Smooth muscle cell (in vitro differentiated cells): ENCODE data around the gene ZNF19. TPM values are rescaled to one million over a fixed set of nuclear protein-coding genes. Genes with fewer than 3 reads are reported as not detected.

Experiments used
- DNase-seq: peaks from one replicate; lab custom pipeline; 2025; ENCODE audit not compliant: unreplicated experiment; lab: John Stamatoyannopoulos, UW
- H2AFZ ChIP-seq: fragments of 200-600 bp; sonication (generic); 2 replicates; pipeline ENCODE4 v1.6.0; 2016; ENCODE audit warnings: antibody characterized with exemption, low read depth, mild to moderate bottlenecking
- H3F3A ChIP-seq: fragments of 200-600 bp; sonication (generic); 2 replicates; pipeline ENCODE4 v1.6.0; 2017; ENCODE audit warnings: antibody characterized with exemption, low read depth
- H3K27ac ChIP-seq: fragments of 200-600 bp; sonication (generic); 2 replicates; pipeline ENCODE4 v1.5.1; 2016; ENCODE audit warnings: low read depth, mild to moderate bottlenecking
- H3K27me3 ChIP-seq: fragments of 200-600 bp; sonication (generic); 2 replicates; pipeline ENCODE4 v1.6.1; 2016; ENCODE audit warnings: low read depth, mild to moderate bottlenecking
- H3K36me3 ChIP-seq: fragments of 200-600 bp; sonication (generic); 2 replicates; pipeline ENCODE4 v1.5.1; 2016; ENCODE audit warnings: low read depth
- H3K4me1 ChIP-seq: fragments of 200-600 bp; sonication (generic); 2 replicates; pipeline ENCODE4 v1.5.1; 2016; ENCODE audit warnings: low read depth
- H3K4me2 ChIP-seq: fragments of 200-600 bp; sonication (generic); 2 replicates; pipeline ENCODE4 v1.6.0; 2016; ENCODE audit warnings: mild to moderate bottlenecking
- H3K4me3 ChIP-seq: fragments of 200-600 bp; sonication (generic); 2 replicates; pipeline ENCODE4 v1.5.1; 2016; ENCODE audit warnings: mild to moderate bottlenecking
- H3K79me2 ChIP-seq: fragments of 200-600 bp; sonication (generic); 2 replicates; pipeline ENCODE4 v1.6.0; 2016; ENCODE audit warnings: low read depth, mild to moderate bottlenecking
- H3K9ac ChIP-seq: fragments of 200-600 bp; sonication (generic); 2 replicates; pipeline ENCODE4 v1.6.0; 2016; ENCODE audit warnings: low read depth
- H3K9me3 ChIP-seq: fragments of 200-600 bp; sonication (generic); replicated peaks from 2 replicates; pipeline ENCODE4 v1.5.1; 2016; ENCODE audit warnings: low read depth
- H4K20me1 ChIP-seq: fragments of 200-600 bp; sonication (generic); 2 replicates; pipeline ENCODE4 v1.6.0; 2016; ENCODE audit warnings: low read depth
- WGBS: methylation state at CpG from one replicate; pipeline ENCODE4 v1.1.7; 2016; ENCODE audit warnings: low lambda C conversion rate; 5-methylcytosine and 5-hydroxymethylcytosine counted together
- polyA plus RNA-seq: library from polyadenylated mRNA; unstranded; fragments of >200 nt; fragmentation: Nextera tagmentation; extraction: Ambion mirVana; gene quantifications from 2 replicates; pipeline ENCODE4 v1.2.1, GENCODE V29; 2016
- total RNA-seq: library from RNA; depleted of rRNA; stranded (reverse); fragments of >200 nt; gene quantifications from 2 replicates; pipeline ENCODE4 v1.2.3, GENCODE V29; 2014
- TF ChIP-seq, protein P1 (sequence below): fragments of 200-600 bp; sonication (generic); IDR thresholded peaks from 2 replicates; pipeline ENCODE4 v1.5.1; 2017; ENCODE audit warnings: borderline replicate concordance, mild to moderate bottlenecking, antibody characterized with exemption; ENCODE audit not compliant: insufficient read depth, poor library complexity, severe bottlenecking

The ZNF19 gene
- total and polyA plus RNA-seq, 2 experiments from 2014 or later, result 0.37 to 4.6 TPM

DNA sequence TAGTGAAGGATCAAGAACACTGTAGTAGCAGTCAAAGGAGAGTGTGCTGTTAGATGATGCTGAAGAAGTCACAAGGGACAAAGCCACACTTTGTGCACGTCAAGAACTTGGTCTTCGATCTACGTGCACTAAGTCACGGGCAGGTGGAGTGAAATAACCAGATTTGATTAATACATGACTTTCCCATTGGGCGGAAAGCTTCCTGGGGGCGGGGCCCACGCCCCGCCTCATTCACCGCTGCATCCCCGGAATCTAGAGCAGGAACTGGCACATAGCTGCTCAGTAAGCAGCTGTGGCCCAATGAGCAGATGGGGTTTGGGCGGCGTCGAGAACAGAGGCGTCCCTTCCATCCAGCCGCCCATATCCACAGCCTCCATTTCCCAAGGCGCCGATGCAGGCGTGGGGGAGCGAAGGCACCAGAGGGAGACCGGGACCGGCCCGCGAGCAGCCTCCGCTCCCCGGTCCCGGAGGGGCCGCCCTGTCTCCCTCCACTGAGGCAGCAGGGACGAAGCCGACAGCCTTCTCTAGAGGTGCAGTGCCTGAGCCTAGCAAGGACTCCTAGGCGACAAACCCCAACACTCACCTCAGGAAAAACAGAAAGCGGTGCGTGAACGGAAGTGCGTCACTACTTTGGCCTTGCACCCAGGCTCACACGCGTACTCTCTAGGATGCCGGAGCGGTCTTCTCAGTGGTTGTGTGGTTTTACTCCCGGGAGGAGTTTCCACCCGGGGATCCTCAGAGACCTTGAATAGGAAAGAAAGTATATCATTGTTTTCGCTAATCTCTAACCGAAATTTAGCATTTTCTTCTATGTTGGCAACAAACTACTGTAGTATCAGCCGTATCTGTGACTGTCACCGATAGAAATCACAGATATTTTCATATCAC is 4.9 kb downstream of the ZNF19 start:
- TF ChIP-seq, protein P1, sequence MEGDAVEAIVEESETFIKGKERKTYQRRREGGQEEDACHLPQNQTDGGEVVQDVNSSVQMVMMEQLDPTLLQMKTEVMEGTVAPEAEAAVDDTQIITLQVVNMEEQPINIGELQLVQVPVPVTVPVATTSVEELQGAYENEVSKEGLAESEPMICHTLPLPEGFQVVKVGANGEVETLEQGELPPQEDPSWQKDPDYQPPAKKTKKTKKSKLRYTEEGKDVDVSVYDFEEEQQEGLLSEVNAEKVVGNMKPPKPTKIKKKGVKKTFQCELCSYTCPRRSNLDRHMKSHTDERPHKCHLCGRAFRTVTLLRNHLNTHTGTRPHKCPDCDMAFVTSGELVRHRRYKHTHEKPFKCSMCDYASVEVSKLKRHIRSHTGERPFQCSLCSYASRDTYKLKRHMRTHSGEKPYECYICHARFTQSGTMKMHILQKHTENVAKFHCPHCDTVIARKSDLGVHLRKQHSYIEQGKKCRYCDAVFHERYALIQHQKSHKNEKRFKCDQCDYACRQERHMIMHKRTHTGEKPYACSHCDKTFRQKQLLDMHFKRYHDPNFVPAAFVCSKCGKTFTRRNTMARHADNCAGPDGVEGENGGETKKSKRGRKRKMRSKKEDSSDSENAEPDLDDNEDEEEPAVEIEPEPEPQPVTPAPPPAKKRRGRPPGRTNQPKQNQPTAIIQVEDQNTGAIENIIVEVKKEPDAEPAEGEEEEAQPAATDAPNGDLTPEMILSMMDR, result no peak
- H3K27ac ChIP-seq, result peak overlapping the region; percentile 92
- no peaks in the 10 kb centered on the region for H3K27me3 ChIP-seq
- peak overlapping the region; percentile 91 for H3K9ac ChIP-seq
- peaks cover 4% of the 10 kb centered on the region for H3F3A ChIP-seq
- no peaks in the 10 kb centered on the region for H3K79me2 ChIP-seq
- H2AFZ ChIP-seq, result peak overlapping the region; percentile 100
- H3K36me3 ChIP-seq, result no peaks in the 10 kb centered on the region
- no peaks in the 10 kb centered on the region for H3K9me3 ChIP-seq
- peak; percentile 22 for DNase-seq
- no peaks in the 10 kb centered on the region for H4K20me1 ChIP-seq
- H3K4me2 ChIP-seq, result peak overlapping the region; percentile 83
- H3K4me1 ChIP-seq, result peaks cover 4% of the 10 kb centered on the region
- peak overlapping the region; percentile 91 for H3K4me3 ChIP-seq
- 2% methylated on average over 44 of the region's 44 CpGs for WGBS

GRCh38 chr16:71482569-71482968 is 6.6 kb downstream of the ZNF19 start:
- Histone ChIP-seq H3K27me3 (no peaks in the 10 kb centered on the region), H3K4me2 (no peak overlapping the region)

DNA sequence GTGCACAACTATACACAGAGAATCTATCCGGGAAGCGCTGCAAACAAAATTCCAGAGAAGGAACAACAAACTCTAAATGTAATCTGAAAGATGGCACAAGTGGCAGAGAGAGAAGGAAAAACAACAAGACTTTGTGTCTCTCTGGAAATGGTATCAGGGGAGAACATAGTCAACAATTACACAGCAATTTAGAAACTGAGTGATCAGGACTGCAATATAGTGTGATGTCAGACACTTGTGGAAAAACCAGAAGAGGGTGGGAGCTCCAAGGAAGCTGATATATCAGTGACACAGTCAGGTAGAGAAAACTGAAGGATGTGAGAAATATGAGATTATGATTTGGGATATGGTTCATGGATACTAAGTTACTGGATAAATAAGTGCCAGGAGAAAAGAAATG is 8.2 kb downstream of the ZNF19 start:
- H3K9me3 ChIP-seq, result no peaks in the 10 kb centered on the region
- H3F3A ChIP-seq, result peaks cover 4% of the 10 kb centered on the region
- no peak overlapping the region for H3K27ac ChIP-seq
- no peak for DNase-seq
- H4K20me1 ChIP-seq, result no peaks in the 10 kb centered on the region
- H3K27me3 ChIP-seq, result no peaks in the 10 kb centered on the region
- no peaks in the 10 kb centered on the region for H3K36me3 ChIP-seq
- no peak overlapping the region for H3K4me3 ChIP-seq
- 95% methylated on average over 2 of the region's 2 CpGs for WGBS
- H3K4me2 ChIP-seq, result no peak overlapping the region
- no peak overlapping the region for H2AFZ ChIP-seq
- TF ChIP-seq, protein P1, result no peak
- no peaks in the 10 kb centered on the region for H3K79me2 ChIP-seq
- H3K4me1 ChIP-seq, result peaks cover 4% of the 10 kb centered on the region
- H3K9ac ChIP-seq, result no peak overlapping the region

More at GRCh38 chr16:71482569-71482968, 6.6 kb downstream of the ZNF19 start:
- Histone ChIP-seq H3K9me3 (no peaks in the 10 kb centered on the region), H3K4me3 (no peak overlapping the region), H3K27ac (no peak overlapping the region), H2AFZ (no peak overlapping the region), H3K79me2 (no peaks in the 10 kb centered on the region), H3F3A (peaks cover 4% of the 10 kb centered on the region), H3K4me1 (peaks cover 4% of the 10 kb centered on the region), H3K9ac (no peak overlapping the region), H4K20me1 (no peaks in the 10 kb centered on the region), H3K36me3 (no peaks in the 10 kb centered on the region)
- TF ChIP-seq, protein P1, result no peak
- 90% methylated on average over 5 of the region's 5 CpGs for WGBS
- DNase-seq, result no peak
